ENCODE results near the gene HMGCS2. TPM values are rescaled to one million over a fixed set of nuclear protein-coding genes. Genes with fewer than 3 reads are reported as not detected.
A peak's percentile ranks its signal among the peaks of the same experiment; 100 is the strongest.
"Not testable (repeated sequence)": the region's sequence is repeated elsewhere in the genome, so short reads cannot be mapped to it uniquely, and the experiment has no call there.

HMGCS2 gene
- total and polyA plus RNA-seq, 7 experiments from 2014 or later = not detected

DNA sequence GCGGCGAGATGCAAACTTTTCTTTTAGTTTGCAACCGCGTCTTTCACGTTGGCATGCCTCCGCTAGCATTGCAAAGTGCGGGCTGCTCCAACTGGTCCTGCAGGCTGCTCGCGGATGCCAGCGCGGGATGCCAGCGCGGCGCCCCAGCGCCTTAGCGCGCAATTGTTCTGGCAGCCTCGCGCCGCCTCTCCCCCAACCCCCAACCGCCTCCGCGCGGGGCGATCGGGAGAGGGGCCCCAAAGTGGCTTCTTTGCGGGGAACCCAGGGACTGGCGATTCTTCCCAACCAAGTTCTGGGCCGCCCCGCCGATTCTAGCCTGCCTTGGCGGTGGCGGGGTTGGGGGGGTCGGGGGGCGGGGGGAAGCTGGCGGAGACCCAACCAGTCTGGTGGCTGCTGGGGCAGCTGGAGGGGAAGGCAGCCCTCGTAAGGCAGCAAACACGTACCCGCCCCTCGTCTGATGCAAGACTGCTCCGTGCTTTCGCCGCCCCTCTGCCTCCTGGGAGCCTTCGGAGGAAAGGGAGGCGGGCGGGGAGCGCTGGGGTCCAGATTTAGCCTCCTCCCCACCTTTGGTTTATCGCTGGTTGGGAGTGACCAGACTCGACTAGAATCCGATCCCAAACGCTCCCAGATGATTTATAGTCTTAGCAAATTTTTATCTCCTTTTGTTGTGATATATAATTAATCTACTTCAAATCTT, 56.2 kb downstream of the HMGCS2 start:
- ChIA-PET CTCF (no interaction called here), POLR2A (interaction anchor here (0.6 to 1.0 kb wide), 2 partner anchors 572 kb away, joined by 3 to 5 read pairs; partner anchors contain the start of gene WARS2)
- Histone ChIP-seq H3K4me3 (ENCODE audit: low read length) (peak overlapping the region; percentile 84), H3K9me3 (ENCODE audit: control insufficient read depth in 2 of 3, low read length in 3 of 3) (no peaks in the 10 kb centered on the region), H3K4me1 (ENCODE audit: control insufficient read depth in 2 of 2, insufficient read depth in 2 of 2, low read length in 2 of 2) (no peaks in the 10 kb centered on the region), H3K27ac (ENCODE audit: low read depth, low read length) (no peak overlapping the region), H3K36me3 (ENCODE audit: control insufficient read depth in 2 of 3, insufficient read depth in 3 of 3, low read length in 3 of 3) (peaks cover 0 to 3% (median 0%) of the 10 kb centered on the region in 3 experiments), H3K27me3 (ENCODE audit: control insufficient read depth in 2 of 2, insufficient read depth in 2 of 2, low read length in 2 of 2) (no peaks in the 10 kb centered on the region)
- H3K27me3 Mint-ChIP-seq = peaks cover 0 to 35% (median 15%) of the 10 kb centered on the region in 5 donors
- H3K4me3 Mint-ChIP-seq = peak overlapping the region; percentile 90 to 97 (median 93)
- peaks cover 15 to 43% (median 28%) of the 10 kb centered on the region in 7 donors for H3K4me1 Mint-ChIP-seq
- ATAC-seq (peak; percentile 55), DNase-seq (peak in 7 of 9 donors; percentile 6 to 55 (median 18))
- intact Hi-C loops (cut with micrococcal nuclease) = loop anchor here (5.0 to 10.0 kb wide), 2 partner anchors 40 to 1802 kb away; no protein-coding TSS in a partner anchor
- peak overlapping the region in 4 of 9 donors; percentile 1 to 89 (median 37) for H3K27ac Mint-ChIP-seq
- peaks cover 0 to 12% (median 0%) of the 10 kb centered on the region in 5 donors for H3K36me3 Mint-ChIP-seq
- H3K9me3 Mint-ChIP-seq = peaks cover 0 to under 1% (median 0%) of the 10 kb centered on the region in 11 donors

DNA sequence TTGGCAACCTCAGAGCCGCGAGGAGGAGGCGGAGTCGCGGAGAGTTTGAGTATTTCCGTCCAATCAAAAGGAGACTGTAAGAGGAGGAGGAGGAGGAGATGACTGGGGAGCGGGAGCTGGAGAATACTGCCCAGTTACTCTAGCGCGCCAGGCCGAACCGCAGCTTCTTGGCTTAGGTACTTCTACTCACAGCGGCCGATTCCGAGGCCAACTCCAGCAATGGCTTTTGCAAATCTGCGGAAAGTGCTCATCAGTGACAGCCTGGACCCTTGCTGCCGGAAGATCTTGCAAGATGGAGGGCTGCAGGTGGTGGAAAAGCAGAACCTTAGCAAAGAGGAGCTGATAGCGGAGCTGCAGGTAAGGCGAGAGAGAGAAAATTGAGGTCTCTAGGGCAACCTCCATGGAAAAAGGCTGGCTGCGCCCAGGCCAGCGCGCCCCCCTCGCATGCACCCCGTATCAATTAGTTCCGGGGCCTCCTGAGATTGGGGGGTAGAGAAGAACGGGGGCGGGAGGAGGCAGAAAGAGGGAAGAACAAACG, 56.8 kb downstream of the HMGCS2 start, which contains the start of gene PHGDH:
TSS of gene PHGDH (plus strand) at position 131 of the 538 bp plus-strand sequence. CDS start at position 220, 89 bp downstream.
- Histone ChIP-seq H3K36me3 (ENCODE audit: control insufficient read depth in 2 of 3, insufficient read depth in 3 of 3, low read length in 3 of 3) (peaks cover 0 to 3% (median 0%) of the 10 kb centered on the region in 3 experiments), H3K4me1 (ENCODE audit: control insufficient read depth in 2 of 2, insufficient read depth in 2 of 2, low read length in 2 of 2) (no peaks in the 10 kb centered on the region), H3K4me3 (ENCODE audit: low read length) (peak within 1 kb of the TSS; percentile 84), H3K27me3 (ENCODE audit: control insufficient read depth in 2 of 2, insufficient read depth in 2 of 2, low read length in 2 of 2) (no peaks in the 10 kb centered on the region), H3K27ac (ENCODE audit: low read depth, low read length) (no peak within 1 kb of the TSS), H3K9me3 (ENCODE audit: control insufficient read depth in 2 of 3, low read length in 3 of 3) (no peaks in the 10 kb centered on the region)
- ChIA-PET POLR2A (interaction anchor here (1.0 kb wide), 1 partner anchor 571 kb away, joined by 5 read pairs; the partner anchor contains the start of gene WARS2), CTCF (no interaction called here)
- Mint-ChIP-seq H3K27ac (peak within 1 kb of the TSS; percentile 1 to 89 (median 36)), H3K27me3 (peaks cover 0 to 39% (median 15%) of the 10 kb centered on the region in 5 donors), H3K4me3 (peak within 1 kb of the TSS; percentile 90 to 97 (median 93)), H3K9me3 (peaks cover 0 to 2% (median 0%) of the 10 kb centered on the region in 11 donors), H3K4me1 (peaks cover 15 to 43% (median 26%) of the 10 kb centered on the region in 7 donors), H3K36me3 (peaks cover 0 to 12% (median 0%) of the 10 kb centered on the region in 5 donors)
- DNase-seq (peak in 8 of 9 donors; percentile 12 to 54 (median 37)), ATAC-seq (peak; percentile 83)
- intact Hi-C loops (cut with micrococcal nuclease) = loop anchor here (5.0 to 10.0 kb wide), 2 partner anchors 40 to 1803 kb away; no protein-coding TSS in a partner anchor

- intact Hi-C loops (cut with micrococcal nuclease) = loop anchor here (5.0 to 10.0 kb wide), 2 partner anchors 39 to 1803 kb away; no protein-coding TSS in a partner anchor
- H3K9me3 ChIP-seq (ENCODE audit: control insufficient read depth in 2 of 3, low read length in 3 of 3); H3K4me1 ChIP-seq (ENCODE audit: control insufficient read depth in 2 of 2, insufficient read depth in 2 of 2, low read length in 2 of 2); H3K27me3 ChIP-seq (ENCODE audit: control insufficient read depth in 2 of 2, insufficient read depth in 2 of 2, low read length in 2 of 2); DNase-seq; H3K9me3 Mint-ChIP-seq; CTCF ChIA-PET; ATAC-seq; H3K36me3 ChIP-seq (ENCODE audit: control insufficient read depth in 2 of 3, insufficient read depth in 3 of 3, low read length in 3 of 3); H3K27ac ChIP-seq (ENCODE audit: low read depth, low read length): not testable (repeated sequence)
- Mint-ChIP-seq H3K4me1 (peaks cover 15 to 41% (median 26%) of the 10 kb centered on the region in 7 donors), H3K4me3 (peak overlapping the region; percentile 90 to 97 (median 93)), H3K36me3 (peaks cover 0 to 12% (median 0%) of the 10 kb centered on the region in 5 donors), H3K27ac (peak overlapping the region in 7 of 9 donors; percentile 1 to 89 (median 36)), H3K27me3 (peaks cover 0 to 39% (median 15%) of the 10 kb centered on the region in 5 donors)
- POLR2A ChIA-PET = interaction anchor here (1.0 kb wide), 1 partner anchor 571 kb away, joined by 5 read pairs; the partner anchor contains the start of gene WARS2
- H3K4me3 ChIP-seq (ENCODE audit: low read length) = peak overlapping the region; percentile 84
These were observed 57.3 kb downstream of the HMGCS2 start for GRCh38 chr1:119711356-119711803.

DNA sequence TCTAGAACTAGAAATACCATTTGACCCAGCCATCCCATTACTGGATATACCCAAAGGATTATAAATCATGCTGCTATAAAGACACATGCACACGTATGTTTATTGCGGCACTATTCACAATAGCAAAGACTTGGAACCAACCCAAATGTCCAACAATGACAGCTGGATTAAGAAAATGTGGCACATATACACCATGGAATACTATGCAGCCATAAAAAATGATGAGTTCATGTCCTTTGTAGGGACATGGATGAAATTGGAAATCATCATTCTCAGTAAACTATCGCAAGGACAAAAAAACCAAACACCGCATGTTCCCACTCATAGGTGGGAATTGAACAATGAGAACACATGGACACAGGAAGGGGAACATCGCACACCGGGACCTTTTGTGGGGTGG, 62.1 kb downstream of the HMGCS2 start:
- H3K27ac Mint-ChIP-seq; H3K36me3 ChIP-seq (ENCODE audit: control insufficient read depth in 2 of 3, insufficient read depth in 3 of 3, low read length in 3 of 3); H3K4me3 Mint-ChIP-seq; H3K4me3 ChIP-seq (ENCODE audit: low read length); CTCF ChIA-PET; H3K27ac ChIP-seq (ENCODE audit: low read depth, low read length); intact Hi-C loops (cut with micrococcal nuclease); POLR2A ChIA-PET; H3K27me3 ChIP-seq (ENCODE audit: control insufficient read depth in 2 of 2, insufficient read depth in 2 of 2, low read length in 2 of 2); H3K4me1 Mint-ChIP-seq; ATAC-seq; DNase-seq; H3K9me3 ChIP-seq (ENCODE audit: control insufficient read depth in 2 of 3, low read length in 3 of 3); H3K4me1 ChIP-seq (ENCODE audit: control insufficient read depth in 2 of 2, insufficient read depth in 2 of 2, low read length in 2 of 2): not testable (repeated sequence)
- Mint-ChIP-seq H3K9me3 (peaks cover 0 to 22% (median 15%) of the 10 kb centered on the region in 11 donors), H3K36me3 (peaks cover 0 to 11% (median 5%) of the 10 kb centered on the region in 5 donors), H3K27me3 (peaks cover 7 to 48% (median 32%) of the 10 kb centered on the region in 5 donors)

- no peak for ATAC-seq
- Histone ChIP-seq H3K36me3 (ENCODE audit: control insufficient read depth in 2 of 3, insufficient read depth in 3 of 3, low read length in 3 of 3) (no peaks in the 10 kb centered on the region), H3K27me3 (ENCODE audit: control insufficient read depth in 2 of 2, insufficient read depth in 2 of 2, low read length in 2 of 2) (no peaks in the 10 kb centered on the region), H3K4me1 (ENCODE audit: control insufficient read depth in 2 of 2, insufficient read depth in 2 of 2, low read length in 2 of 2) (no peaks in the 10 kb centered on the region), H3K9me3 (ENCODE audit: control insufficient read depth in 2 of 3, low read length in 3 of 3) (peaks cover 0 to 6% (median 0%) of the 10 kb centered on the region in 3 experiments), H3K4me3 (ENCODE audit: low read length) (no peak overlapping the region), H3K27ac (ENCODE audit: low read depth, low read length) (no peak overlapping the region)
- CTCF ChIA-PET = no interaction called here
- H3K4me3 Mint-ChIP-seq = no peak overlapping the region
- DNase-seq = no peak
- POLR2A ChIA-PET = no interaction called here
- H3K36me3 Mint-ChIP-seq = peaks cover 0 to 24% (median 8%) of the 10 kb centered on the region in 5 donors
- no peaks in the 10 kb centered on the region for H3K4me1 Mint-ChIP-seq
- peaks cover 23 to 48% (median 37%) of the 10 kb centered on the region in 5 donors for H3K27me3 Mint-ChIP-seq
- no peak overlapping the region for H3K27ac Mint-ChIP-seq
- peaks cover 8 to 35% (median 23%) of the 10 kb centered on the region in 11 donors for H3K9me3 Mint-ChIP-seq
- intact Hi-C loops (cut with micrococcal nuclease) = no loop called here
These were observed 64.8 kb downstream of the HMGCS2 start for GRCh38 chr1:119703666-119704450.

DNA sequence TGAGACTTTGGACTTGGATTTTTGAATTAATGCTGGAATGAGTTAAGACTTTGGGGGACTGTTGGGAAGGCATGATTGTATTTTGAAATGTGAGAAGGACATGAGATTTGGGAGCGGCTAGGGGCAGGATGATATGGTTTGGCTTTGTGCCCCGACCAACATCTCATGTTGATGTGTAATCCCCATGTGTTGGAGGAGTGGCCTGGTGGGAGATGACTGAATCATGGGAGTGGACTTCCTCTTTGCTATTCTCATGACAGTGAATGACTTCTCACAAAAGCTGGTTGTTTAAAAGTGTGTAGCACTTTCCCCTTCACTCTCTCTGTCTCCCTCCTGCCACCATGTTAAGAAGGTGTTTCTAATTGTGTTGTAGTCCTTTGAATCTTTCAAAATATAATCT, 66.3 kb downstream of the HMGCS2 start:
- Mint-ChIP-seq H3K27me3 (peaks cover 27 to 49% (median 37%) of the 10 kb centered on the region in 5 donors), H3K36me3 (peaks cover 0 to 24% (median 8%) of the 10 kb centered on the region in 5 donors), H3K27ac (no peak overlapping the region), H3K9me3 (peaks cover 8 to 35% (median 23%) of the 10 kb centered on the region in 11 donors), H3K4me3 (no peak overlapping the region), H3K4me1 (no peaks in the 10 kb centered on the region)
- POLR2A ChIA-PET = no interaction called here
- ATAC-seq (peak; percentile 46), DNase-seq (no peak)
- Histone ChIP-seq H3K36me3 (ENCODE audit: control insufficient read depth in 2 of 3, insufficient read depth in 3 of 3, low read length in 3 of 3) (no peaks in the 10 kb centered on the region), H3K9me3 (ENCODE audit: control insufficient read depth in 2 of 3, low read length in 3 of 3) (peaks cover 0 to 6% (median 0%) of the 10 kb centered on the region in 3 experiments), H3K4me1 (ENCODE audit: control insufficient read depth in 2 of 2, insufficient read depth in 2 of 2, low read length in 2 of 2) (no peaks in the 10 kb centered on the region), H3K4me3 (ENCODE audit: low read length) (no peak overlapping the region), H3K27me3 (ENCODE audit: control insufficient read depth in 2 of 2, insufficient read depth in 2 of 2, low read length in 2 of 2) (no peaks in the 10 kb centered on the region), H3K27ac (ENCODE audit: low read depth, low read length) (no peak overlapping the region)
- intact Hi-C loops (cut with micrococcal nuclease) = no loop called here
- CTCF ChIA-PET = no interaction called here

All from naive thymus-derived CD4-positive, alpha-beta T cell (primary cell).